Uterus (tissue), 2 donors: ENCODE data around the gene FBLN2.

Source experiments
- POLR2A ChIP-seq, 2 donors: fragments of 450-650 bp; IDR thresholded peaks; one replicate each; pipeline ENCODE4 v1.6.1; 2016; ENCODE audit warnings: antibody characterized with exemption in 2 of 2, mild to moderate bottlenecking in 1 of 2, moderate library complexity in 1 of 2
- TF ChIP-seq, protein P1 (sequence below), 4 experiments: fragments of 200-600 bp in 2 of 4; fragments of 450-650 bp in 2 of 4; sonication (generic) in 2 of 4; IDR thresholded peaks; one replicate each; pipeline ENCODE4 v1.5.1; 2016 to 2019; ENCODE audit warnings: antibody characterized with exemption in 4 of 4, mild to moderate bottlenecking in 2 of 4, moderate library complexity in 1 of 4

DNA sequence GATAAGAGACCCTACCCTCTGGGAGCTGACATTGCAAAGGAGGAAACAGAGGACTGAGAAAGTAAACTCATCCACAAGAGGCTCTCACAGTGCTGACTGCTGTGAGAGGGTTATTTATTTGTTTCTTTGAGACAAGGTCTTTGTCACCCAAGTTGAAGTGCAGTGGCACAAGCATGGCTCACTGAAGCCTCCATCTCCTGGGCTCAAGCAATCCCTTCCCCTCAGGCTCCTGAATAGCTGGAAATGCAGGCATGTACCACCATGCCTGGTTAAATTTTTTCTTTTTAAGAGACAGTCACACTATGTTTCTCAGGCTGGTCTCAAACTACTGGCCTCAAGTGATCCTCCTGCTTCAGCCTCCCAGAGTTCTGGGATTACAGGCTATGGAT, 52.8 kb downstream of the FBLN2 start:
- TF ChIP-seq, protein P1, sequence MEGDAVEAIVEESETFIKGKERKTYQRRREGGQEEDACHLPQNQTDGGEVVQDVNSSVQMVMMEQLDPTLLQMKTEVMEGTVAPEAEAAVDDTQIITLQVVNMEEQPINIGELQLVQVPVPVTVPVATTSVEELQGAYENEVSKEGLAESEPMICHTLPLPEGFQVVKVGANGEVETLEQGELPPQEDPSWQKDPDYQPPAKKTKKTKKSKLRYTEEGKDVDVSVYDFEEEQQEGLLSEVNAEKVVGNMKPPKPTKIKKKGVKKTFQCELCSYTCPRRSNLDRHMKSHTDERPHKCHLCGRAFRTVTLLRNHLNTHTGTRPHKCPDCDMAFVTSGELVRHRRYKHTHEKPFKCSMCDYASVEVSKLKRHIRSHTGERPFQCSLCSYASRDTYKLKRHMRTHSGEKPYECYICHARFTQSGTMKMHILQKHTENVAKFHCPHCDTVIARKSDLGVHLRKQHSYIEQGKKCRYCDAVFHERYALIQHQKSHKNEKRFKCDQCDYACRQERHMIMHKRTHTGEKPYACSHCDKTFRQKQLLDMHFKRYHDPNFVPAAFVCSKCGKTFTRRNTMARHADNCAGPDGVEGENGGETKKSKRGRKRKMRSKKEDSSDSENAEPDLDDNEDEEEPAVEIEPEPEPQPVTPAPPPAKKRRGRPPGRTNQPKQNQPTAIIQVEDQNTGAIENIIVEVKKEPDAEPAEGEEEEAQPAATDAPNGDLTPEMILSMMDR (IDR thresholded peaks at IDR 0.05), result no peak
- no peak for TF ChIP-seq POLR2A (IDR thresholded peaks at IDR 0.05)
